Measurements from ENCODE around the gene ENPP4. TPM values are rescaled to one million over a fixed set of nuclear protein-coding genes. Genes with fewer than 3 reads are reported as not detected.
A peak's percentile ranks its signal among the peaks of the same experiment; 100 is the strongest.

Gene ENPP4
- total RNA-seq, 4 donors from 2014 or later, result 2.2 to 11.0 (median 5.4) TPM

DNA sequence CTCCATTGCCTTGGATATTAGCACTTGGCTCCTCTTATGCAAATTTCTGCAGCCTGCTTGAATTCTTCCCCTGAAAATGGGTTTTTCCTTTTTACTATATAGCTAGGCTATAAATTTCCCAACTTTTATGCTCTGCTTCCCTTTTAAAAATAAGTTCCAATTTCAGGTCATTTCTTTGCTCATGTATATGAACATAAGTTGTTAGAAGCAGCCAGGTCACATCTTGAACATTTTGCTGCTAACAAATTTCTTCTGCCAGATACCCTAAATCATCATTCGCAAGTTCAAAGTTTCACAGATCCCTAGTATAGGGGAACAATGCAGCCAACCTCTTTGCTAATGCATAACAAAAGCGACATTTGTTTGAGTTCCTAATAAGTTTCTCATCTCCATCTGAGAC, 34.5 kb upstream of the ENPP4 start:
- 95% methylated on average over 2 of the region's 2 CpGs for whole genome bisulfite sequencing
- Histone ChIP-seq H3K4me3 (no peak overlapping the region), H3K27me3 (no peaks in the 10 kb centered on the region), H3K9me3 (no peaks in the 10 kb centered on the region), H3K4me1 (peaks cover 3% of the 10 kb centered on the region), H3K27ac (no peak overlapping the region), H3K36me3 (no peaks in the 10 kb centered on the region)
- no peak for DNase-seq (ENCODE audit: low spot score in 2 of 2)
- no peak for TF ChIP-seq POLR2AphosphoS5 (IDR thresholded peaks at IDR 0.05)
- TF ChIP-seq CTCF (IDR thresholded peaks at IDR 0.05), result no peak
- TF ChIP-seq EP300 (IDR thresholded peaks at IDR 0.05), result no peak
- no peak for TF ChIP-seq POLR2A (IDR thresholded peaks at IDR 0.05)

GRCh38 chr6:46097366-46097765, 32.4 kb upstream of the ENPP4 start:
- no peaks in the 10 kb centered on the region for H3K9me3 ChIP-seq
- no peak overlapping the region for H3K27ac ChIP-seq
- TF ChIP-seq EP300 (IDR thresholded peaks at IDR 0.05), result no peak
- TF ChIP-seq POLR2AphosphoS5 (IDR thresholded peaks at IDR 0.05), result no peak
- TF ChIP-seq POLR2A (IDR thresholded peaks at IDR 0.05), result no peak
- no peak for TF ChIP-seq CTCF (IDR thresholded peaks at IDR 0.05)
- no peaks in the 10 kb centered on the region for H3K27me3 ChIP-seq
- H3K4me1 ChIP-seq, result peaks cover 3% of the 10 kb centered on the region
- DNase-seq (ENCODE audit: low spot score in 2 of 2), result no peak
- no peaks in the 10 kb centered on the region for H3K36me3 ChIP-seq
- no peak overlapping the region for H3K4me3 ChIP-seq

DNA sequence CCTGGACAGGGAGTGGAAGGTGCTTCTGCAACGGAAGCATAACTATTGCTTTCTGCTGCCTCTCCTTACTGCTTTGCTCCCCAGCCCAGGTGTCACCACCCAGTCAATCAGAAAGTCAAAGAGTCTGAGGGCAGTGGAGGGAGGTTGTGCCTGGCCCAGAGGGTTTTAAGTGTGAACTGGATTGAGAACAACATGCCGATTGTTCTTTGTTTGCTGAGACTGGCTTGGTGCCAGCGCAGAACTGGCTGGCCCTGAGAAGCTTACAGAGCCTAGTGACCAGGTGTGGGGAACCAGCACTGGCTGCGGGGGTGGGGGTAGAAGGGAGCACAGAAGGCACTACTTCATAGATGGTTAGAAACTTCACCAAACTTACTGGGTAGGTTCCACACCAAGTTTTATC, 31.1 kb upstream of the ENPP4 start:
- Histone ChIP-seq H3K4me1 (peaks cover 3% of the 10 kb centered on the region), H3K9me3 (no peaks in the 10 kb centered on the region), H3K27me3 (no peaks in the 10 kb centered on the region), H3K36me3 (no peaks in the 10 kb centered on the region), H3K4me3 (no peak overlapping the region), H3K27ac (no peak overlapping the region)
- DNase-seq (ENCODE audit: low spot score in 2 of 2), result peak; percentile 64 to 79
- 62% methylated on average over 4 of the region's 4 CpGs for WGBS
- TF ChIP-seq EP300 (IDR thresholded peaks at IDR 0.05), result no peak
- TF ChIP-seq POLR2AphosphoS5 (IDR thresholded peaks at IDR 0.05), result no peak
- TF ChIP-seq CTCF (IDR thresholded peaks at IDR 0.05), result no peak
- no peak for TF ChIP-seq POLR2A (IDR thresholded peaks at IDR 0.05)

DNA sequence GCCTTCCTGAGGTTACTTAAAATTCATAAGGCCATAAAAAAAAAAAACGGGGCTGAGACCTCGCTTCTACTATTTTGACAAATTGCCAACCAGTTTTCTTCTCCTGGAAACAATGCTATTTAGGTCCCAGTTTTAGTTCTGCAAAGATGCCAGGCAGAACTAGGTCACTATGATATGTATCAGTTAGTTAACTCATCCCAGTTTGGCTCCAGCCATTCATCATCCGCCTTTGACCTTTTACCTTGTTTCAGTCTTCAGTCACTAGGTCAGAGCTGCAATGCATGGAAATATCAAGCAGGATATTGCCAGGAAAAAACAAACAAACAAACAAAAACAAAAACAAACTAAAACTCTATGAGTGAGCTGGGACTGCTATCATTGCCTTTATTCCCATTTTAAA, 29.8 kb upstream of the ENPP4 start:
- 56% methylated on average over 3 of the region's 3 CpGs for WGBS
- no peaks in the 10 kb centered on the region for H3K27me3 ChIP-seq
- no peak overlapping the region for H3K4me3 ChIP-seq
- no peaks in the 10 kb centered on the region for H3K9me3 ChIP-seq
- TF ChIP-seq POLR2A (IDR thresholded peaks at IDR 0.05) (no peak), CTCF (IDR thresholded peaks at IDR 0.05) (no peak), EP300 (IDR thresholded peaks at IDR 0.05) (no peak), POLR2AphosphoS5 (IDR thresholded peaks at IDR 0.05) (no peak)
- H3K27ac ChIP-seq, result no peak overlapping the region
- no peaks in the 10 kb centered on the region for H3K36me3 ChIP-seq
- H3K4me1 ChIP-seq, result peaks cover 3% of the 10 kb centered on the region
- no peak for DNase-seq (ENCODE audit: low spot score in 2 of 2)

- H3K9me3 ChIP-seq, result no peaks in the 10 kb centered on the region
- 65% methylated on average over 3 of the region's 3 CpGs for WGBS
- H3K36me3 ChIP-seq, result no peaks in the 10 kb centered on the region
Observed at GRCh38 chr6:46102123-46102522, 27.7 kb upstream of the ENPP4 start.

More at GRCh38 chr6:46102123-46102522, 27.7 kb upstream of the ENPP4 start:
- no peak overlapping the region for H3K4me3 ChIP-seq
- no peaks in the 10 kb centered on the region for H3K27me3 ChIP-seq
- no peak for DNase-seq (ENCODE audit: low spot score in 2 of 2)
- peaks cover 3% of the 10 kb centered on the region for H3K4me1 ChIP-seq
- H3K27ac ChIP-seq, result no peak overlapping the region
- TF ChIP-seq POLR2A (IDR thresholded peaks at IDR 0.05) (no peak), POLR2AphosphoS5 (IDR thresholded peaks at IDR 0.05) (no peak), EP300 (IDR thresholded peaks at IDR 0.05) (no peak), CTCF (IDR thresholded peaks at IDR 0.05) (no peak)
